Neural progenitor cell (in vitro differentiated cells): ENCODE measurements around the gene NUDT13. TPM values are rescaled to one million over a fixed set of nuclear protein-coding genes. Genes with fewer than 3 reads are reported as not detected.

Source experiments
- DNase-seq: peaks from one replicate; pipeline ENCODE4 v3.0.0-alpha.2; 2016; ENCODE audit warnings: low spot score
- H2AFZ ChIP-seq: fragments of 200-600 bp; sonication (generic); replicated peaks from 2 replicates; pipeline ENCODE4 v1.6.1; 2016; ENCODE audit warnings: antibody characterized with exemption
- H3F3A ChIP-seq: fragments of 200-600 bp; sonication (generic); 2 replicates; pipeline ENCODE4 v1.6.1; 2016; ENCODE audit warnings: antibody characterized with exemption, low read depth
- H3K27ac ChIP-seq: fragments of 200-600 bp; sonication (generic); 2 replicates; pipeline ENCODE4 v1.5.1; 2016; ENCODE audit warnings: mild to moderate bottlenecking
- H3K27me3 ChIP-seq: fragments of 200-600 bp; sonication (generic); 2 replicates; pipeline ENCODE4 v1.6.1; 2016; ENCODE audit warnings: mild to moderate bottlenecking, moderate library complexity
- H3K36me3 ChIP-seq: fragments of 200-600 bp; sonication (generic); 2 replicates; pipeline ENCODE4 v1.5.1; 2016
- H3K4me1 ChIP-seq: fragments of 200-600 bp; sonication (generic); 2 replicates; pipeline ENCODE4 v1.6.1; 2016; ENCODE audit warnings: mixed run types
- H3K4me2 ChIP-seq: fragments of 200-600 bp; sonication (generic); 2 replicates; pipeline ENCODE4 v1.6.1; 2016
- H3K4me3 ChIP-seq: fragments of 200-600 bp; sonication (generic); 2 replicates; pipeline ENCODE4 v1.5.1; 2016
- H3K79me2 ChIP-seq: fragments of 200-600 bp; sonication (generic); 2 replicates; pipeline ENCODE4 v1.6.1; 2016; ENCODE audit warnings: low read depth
- H3K9ac ChIP-seq: fragments of 200-600 bp; sonication (generic); 2 replicates; pipeline ENCODE4 v1.6.1; 2016
- H3K9me3 ChIP-seq: fragments of 200-600 bp; sonication (generic); 2 replicates; pipeline ENCODE4 v1.5.1; 2016; ENCODE audit warnings: low read depth
- H4K20me1 ChIP-seq: fragments of 200-600 bp; sonication (generic); 2 replicates; pipeline ENCODE4 v1.6.1; 2016; ENCODE audit warnings: low read depth
- H3K27ac Mint-ChIP-seq: 3 replicates; pipeline ENCODE4 v1.8.0; 2021; ENCODE audit warnings: mixed read lengths
- H3K27me3 Mint-ChIP-seq: 2 replicates; pipeline ENCODE4 v1.8.0; 2022; ENCODE audit warnings: low read depth, mild to moderate bottlenecking, inconsistent platforms, moderate library complexity, mixed read lengths; ENCODE audit not compliant: insufficient read depth
- H3K36me3 Mint-ChIP-seq: 3 replicates; pipeline ENCODE4 v1.8.0; 2021; ENCODE audit warnings: mixed read lengths
- H3K4me1 Mint-ChIP-seq: 3 replicates; pipeline ENCODE4 v1.8.0; 2021; ENCODE audit warnings: mixed read lengths
- H3K4me3 Mint-ChIP-seq: 3 replicates; pipeline ENCODE4 v1.8.0; 2021; ENCODE audit warnings: mild to moderate bottlenecking, moderate library complexity, mixed read lengths
- H3K9me3 Mint-ChIP-seq: 3 replicates; pipeline ENCODE4 v1.8.0; 2020; ENCODE audit warnings: mixed read lengths
- CTCF ChIP-seq: fragments of 200-600 bp; sonication (generic); IDR thresholded peaks from 2 replicates; pipeline ENCODE4 v1.5.1; 2017; ENCODE audit warnings: antibody characterized with exemption, mild to moderate bottlenecking
- EZH2 ChIP-seq: fragments of 200-600 bp; sonication (generic); IDR thresholded peaks from 2 replicates; pipeline ENCODE4 v1.6.1; 2017; ENCODE audit warnings: antibody characterized with exemption, mild to moderate bottlenecking, moderate library complexity
- EZH2phosphoT487 ChIP-seq: fragments of 200-600 bp; sonication (generic); IDR thresholded peaks from 2 replicates; pipeline ENCODE4 v1.6.1; 2017; ENCODE audit warnings: antibody characterized with exemption
- total RNA-seq: library from RNA; depleted of rRNA; stranded (reverse); fragments of >200 nt; gene quantifications from 2 replicates; pipeline ENCODE4 v1.2.3, GENCODE V29; 2015; ENCODE audit warnings: low replicate concordance

NUDT13 gene
- total RNA-seq, 1 donor from 2014 or later: 3.0 TPM

GRCh38 chr10:73131301-73131700 lies 21.0 kb downstream of the NUDT13 start:
- H3K36me3 ChIP-seq: peaks cover 15% of the 10 kb centered on the region
- Mint-ChIP-seq H3K9me3 (no peaks in the 10 kb centered on the region), H3K36me3 (peaks cover 25% of the 10 kb centered on the region), H3K4me1 (no peaks in the 10 kb centered on the region), H3K27ac (no peak overlapping the region), H3K4me3 (no peak overlapping the region), H3K27me3 (no peaks in the 10 kb centered on the region)
- no peaks in the 10 kb centered on the region for H4K20me1 ChIP-seq
- no peak overlapping the region for H3K4me2 ChIP-seq
- H3K27ac ChIP-seq: no peak overlapping the region
- H3K4me1 ChIP-seq: no peaks in the 10 kb centered on the region
- no peaks in the 10 kb centered on the region for H3K27me3 ChIP-seq
- no peak for DNase-seq
- no peak overlapping the region for H2AFZ ChIP-seq
- H3K4me3 ChIP-seq: no peak overlapping the region
- TF ChIP-seq CTCF (no peak), EZH2 (no peak), EZH2phosphoT487 (no peak)
- H3K79me2 ChIP-seq: no peaks in the 10 kb centered on the region
- H3K9me3 ChIP-seq: no peaks in the 10 kb centered on the region
- peaks cover 3% of the 10 kb centered on the region for H3F3A ChIP-seq
- H3K9ac ChIP-seq: no peak overlapping the region

- peaks cover 29% of the 10 kb centered on the region for H3K36me3 Mint-ChIP-seq
- H3K27ac Mint-ChIP-seq: no peak overlapping the region
- no peak overlapping the region for H3K4me2 ChIP-seq
- H3K27ac ChIP-seq: no peak overlapping the region
- H3K36me3 ChIP-seq: peaks cover 18% of the 10 kb centered on the region
- H3K4me1 Mint-ChIP-seq: no peaks in the 10 kb centered on the region
- H3K9me3 ChIP-seq: no peaks in the 10 kb centered on the region
- H3K27me3 Mint-ChIP-seq: no peaks in the 10 kb centered on the region
- no peak overlapping the region for H2AFZ ChIP-seq
- H3K9me3 Mint-ChIP-seq: no peaks in the 10 kb centered on the region
- peaks cover 3% of the 10 kb centered on the region for H3F3A ChIP-seq
- H3K9ac ChIP-seq: no peak overlapping the region
- H3K4me3 Mint-ChIP-seq: no peak overlapping the region
- TF ChIP-seq CTCF (no peak), EZH2 (no peak), EZH2phosphoT487 (no peak)
- H3K4me3 ChIP-seq: no peak overlapping the region
- DNase-seq: no peak
- H3K79me2 ChIP-seq: no peaks in the 10 kb centered on the region
- no peaks in the 10 kb centered on the region for H4K20me1 ChIP-seq
- H3K4me1 ChIP-seq: no peaks in the 10 kb centered on the region
- no peaks in the 10 kb centered on the region for H3K27me3 ChIP-seq
Observed at GRCh38 chr10:73131913-73132686, 21.8 kb downstream of the NUDT13 start.

- no peaks in the 10 kb centered on the region for H3K9me3 Mint-ChIP-seq
- H3K27ac Mint-ChIP-seq: no peak overlapping the region
Observed at GRCh38 chr10:73134727-73135126, 24.5 kb downstream of the NUDT13 start.

More at GRCh38 chr10:73134727-73135126, 24.5 kb downstream of the NUDT13 start:
- H3K79me2 ChIP-seq: no peaks in the 10 kb centered on the region
- DNase-seq: no peak
- H3K27me3 ChIP-seq: no peaks in the 10 kb centered on the region
- TF ChIP-seq CTCF (no peak), EZH2 (no peak), EZH2phosphoT487 (no peak)
- Mint-ChIP-seq H3K36me3 (peaks cover 30% of the 10 kb centered on the region), H3K27me3 (no peaks in the 10 kb centered on the region), H3K4me1 (no peaks in the 10 kb centered on the region), H3K4me3 (no peak overlapping the region)
- H2AFZ ChIP-seq: no peak overlapping the region
- H4K20me1 ChIP-seq: no peaks in the 10 kb centered on the region
- no peaks in the 10 kb centered on the region for H3K4me1 ChIP-seq
- H3K9ac ChIP-seq: no peak overlapping the region
- H3K4me2 ChIP-seq: no peak overlapping the region
- H3K27ac ChIP-seq: no peak overlapping the region
- peaks cover 3% of the 10 kb centered on the region for H3F3A ChIP-seq
- peaks cover 18% of the 10 kb centered on the region for H3K36me3 ChIP-seq
- H3K4me3 ChIP-seq: no peak overlapping the region
- no peaks in the 10 kb centered on the region for H3K9me3 ChIP-seq
